K562 (cell line): ENCODE results near the gene PIBF1. TPM values are rescaled to one million over a fixed set of nuclear protein-coding genes. Genes with fewer than 3 reads are reported as not detected.

Source experiments
- ATAC-seq: fragments of 200-7000 bp; cut with Tn5 transposase; 3 replicates; pipeline ENCODE4 v1.9.1; 2020; ENCODE audit warnings: moderate library complexity
- BruUV-seq: library from RNA; stranded (reverse); fragments of 400-500 nt; replicated peaks from 2 replicates; lab custom pipeline; 2021; lab: Mats Ljungman, UMichigan
- CTCF ChIA-PET: fragments of 300-600 bp; formaldehyde crosslinking; extraction: SDS; loops from one replicate; lab custom pipeline; 2021; ENCODE audit warnings: low intra/inter-chr PET ratio; lab: Yijun Ruan, JAX
- POLR2A ChIA-PET: fragments of 300-600, 350-650 bp; sonication (Branson Sonifier 250); formaldehyde crosslinking; extraction: SDS; loops from one replicate; lab custom pipeline; 2021; ENCODE audit warnings: antibody characterized with exemption, inconsistent platforms; lab: Yijun Ruan, JAX
- DNase-seq, 4 experiments: peaks; one replicate each; pipeline versions ENCODE4 v3.0.0 to v3.0.0-alpha.2; 2011 to 2018; ENCODE audit warnings: low spot score in 3 of 4, mixed read lengths in 3 of 4; ENCODE audit errors: extremely low read depth in 1 of 4
- FAIRE-seq: peaks from 2 replicates; lab custom pipeline; 2011; peaks lifted over from hg19 to GRCh38; lab: Jason Lieb, UNC
- H2AFZ ChIP-seq: 2 replicates; pipeline ENCODE4 v1.6.0; 2011; ENCODE audit warnings: low read depth, low read length, control low read depth, inconsistent platforms
- H3K27ac ChIP-seq: fragments of 200-600 bp; 3 replicates; pipeline ENCODE4 v1.8.0; 2011; ENCODE audit warnings: low read depth, mild to moderate bottlenecking, control low read depth, inconsistent platforms, low read length, moderate library complexity, mixed read lengths; ENCODE audit errors: extremely low read depth
- H3K27me3 ChIP-seq, 2 experiments: fragments of 300-600 bp in 1 of 2; 2 replicates in 1 of 2; 3 replicates in 1 of 2; pipeline versions ENCODE4 v1.6.0 to v1.8.0; 2011; ENCODE audit warnings: inconsistent platforms in 2 of 2, low read length in 2 of 2, mild to moderate bottlenecking in 1 of 2, mixed read lengths in 1 of 2, moderate library complexity in 1 of 2; ENCODE audit not compliant: control insufficient read depth in 2 of 2, insufficient read depth in 2 of 2
- H3K36me3 ChIP-seq: fragments of 300-600 bp; 3 replicates; pipeline ENCODE4 v1.8.0; 2011; ENCODE audit warnings: mild to moderate bottlenecking, low read length, inconsistent platforms; ENCODE audit not compliant: control insufficient read depth, insufficient read depth
- H3K4me1 ChIP-seq, 2 experiments: fragments of 200-600 bp in 1 of 2; replicated peaks in 1 of 2; 2 replicates in 1 of 2; 3 replicates in 1 of 2; pipeline versions ENCODE4 v1.5.1 to v1.8.0; 2011; ENCODE audit warnings: inconsistent platforms in 2 of 2, low read length in 2 of 2, mild to moderate bottlenecking in 1 of 2, mixed read lengths in 1 of 2, moderate library complexity in 1 of 2; ENCODE audit not compliant: control insufficient read depth in 2 of 2, insufficient read depth in 2 of 2
- H3K4me2 ChIP-seq: 2 replicates; pipeline ENCODE4 v1.6.1; 2011; ENCODE audit warnings: low read length, control low read depth, inconsistent platforms, mixed read lengths; ENCODE audit not compliant: insufficient read depth
- H3K4me3 ChIP-seq: fragments of 200-600 bp; sonication (generic), shearing (Covaris generic); 2 replicates; pipeline ENCODE4 v1.5.1; 2016; ENCODE audit warnings: control low read depth, inconsistent platforms
- H3K79me2 ChIP-seq: fragments of 200-600 bp; 3 replicates; pipeline ENCODE4 v1.8.0; 2011; ENCODE audit warnings: low read length, inconsistent platforms; ENCODE audit not compliant: control insufficient read depth, insufficient read depth
- H3K9ac ChIP-seq, 2 experiments: 2 replicates each; pipeline versions ENCODE4 v1.6.0 to v1.6.1; 2011; ENCODE audit warnings: low read depth in 2 of 2, low read length in 2 of 2, control low read depth in 1 of 2, inconsistent platforms in 1 of 2, mild to moderate bottlenecking in 1 of 2, mixed read lengths in 1 of 2; ENCODE audit not compliant: insufficient read depth in 1 of 2
- H3K9me1 ChIP-seq: one replicate; pipeline ENCODE4 v1.6.0; 2011; ENCODE audit warnings: inconsistent platforms, mild to moderate bottlenecking, low read length, moderate library complexity; ENCODE audit not compliant: control insufficient read depth, insufficient read depth
- H3K9me3 ChIP-seq: replicated peaks from 2 replicates; pipeline ENCODE4 v1.5.1; 2011; ENCODE audit warnings: low read depth, low read length, inconsistent platforms; ENCODE audit not compliant: control insufficient read depth, insufficient read depth
- H4K20me1 ChIP-seq: replicated peaks from 2 replicates; pipeline ENCODE4 v1.6.1; 2011; ENCODE audit warnings: low read length, inconsistent platforms, mixed read lengths; ENCODE audit not compliant: control insufficient read depth, insufficient read depth
- FOXK1 ChIP-seq: sonication (generic); formaldehyde crosslinking; IDR thresholded peaks from 2 replicates; pipeline ENCODE4 v1.8.0; 2022; ENCODE audit warnings: missing genetic modification reagents, mild to moderate bottlenecking, borderline replicate concordance
- FOXP4 ChIP-seq: sonication (generic); formaldehyde crosslinking; IDR thresholded peaks from 2 replicates; pipeline ENCODE4 v1.8.0; 2022; ENCODE audit warnings: mild to moderate bottlenecking, missing genetic modification reagents, borderline replicate concordance
- GABPB2 ChIP-seq: fragments of 250-450 bp; sonication (Bioruptor Pico); conservative IDR thresholded peaks from 2 replicates; pipeline ENCODE4 v1.5.1; 2021; ENCODE audit warnings: mild to moderate bottlenecking
- KDM5B ChIP-seq: fragments of 200-600 bp; sonication (generic); IDR thresholded peaks from 2 replicates; pipeline ENCODE4 v1.6.1; 2012; ENCODE audit warnings: low read depth, mild to moderate bottlenecking, moderate library complexity, low read length, control low read depth, inconsistent platforms; ENCODE audit not compliant: insufficient replicate concordance
- RB1 ChIP-seq: fragments of 450-650 bp; IDR thresholded peaks from 2 replicates; pipeline ENCODE4 v1.6.1; 2017; ENCODE audit warnings: low read depth, mild to moderate bottlenecking
- RBM15 ChIP-seq: fragments of 200-400 bp; formaldehyde crosslinking; IDR thresholded peaks from 2 replicates; pipeline ENCODE4 v1.6.1; 2018; ENCODE audit warnings: mild to moderate bottlenecking, low read length, moderate library complexity; ENCODE audit not compliant: insufficient read depth
- SP2 ChIP-seq: IDR thresholded peaks from 2 replicates; pipeline ENCODE4 v1.6.1; 2011; ENCODE audit warnings: mild to moderate bottlenecking, low read depth, low read length, moderate library complexity; ENCODE audit not compliant: poor library complexity, severe bottlenecking; ENCODE audit errors: extremely low read depth
- SRSF9 ChIP-seq: fragments of 200-400 bp; formaldehyde crosslinking; IDR thresholded peaks from 2 replicates; pipeline ENCODE4 v1.6.1; 2017; ENCODE audit warnings: low read depth, low read length, borderline replicate concordance
- SUPT5H ChIP-seq: fragments of 450-650 bp; IDR thresholded peaks from 2 replicates; pipeline ENCODE4 v1.6.1; 2016
- THRA ChIP-seq: fragments of 450-650 bp; IDR thresholded peaks from 2 replicates; pipeline ENCODE4 v1.6.1; 2017; ENCODE audit warnings: mild to moderate bottlenecking, moderate library complexity
- USF2 ChIP-seq: sonication (generic); formaldehyde crosslinking; IDR thresholded peaks from 2 replicates; pipeline ENCODE4 v1.5.0; 2020; ENCODE audit warnings: missing genetic modification reagents
- WGBS: fragments of 100-300 bp; shearing (Covaris generic); methylation state at CpG from one replicate; pipeline ENCODE4 v1.1.6; 2016; ENCODE audit warnings: low coverage, mixed read lengths; ENCODE audit not compliant: insufficient coverage; ENCODE audit errors: missing lambda C conversion rate; 5-methylcytosine and 5-hydroxymethylcytosine counted together
- in situ Hi-C: fragments of 300-500 bp; cut with MboI; formaldehyde crosslinking; loops from 4 replicates; pipeline ENCODE4 v1.15.0; 2018; ENCODE audit warnings: inconsistent platforms, mixed read lengths
- intact Hi-C: fragments of 100-400 bp; cut with micrococcal nuclease; formaldehyde crosslinking; loops from 2 replicates; pipeline ENCODE4 v1.14.2; 2022
- polyA plus RNA-seq, 8 experiments: library from polyadenylated mRNA; depleted of rRNA in 4 of 8; stranded (reverse) in 5 of 8; unstranded in 3 of 8; fragments of >200 nt; fragmentation: Nextera tagmentation in 2 of 8; fragmentation: Illumina TruSeq in 1 of 8; extraction: Ambion mirVana in 2 of 8; extraction: Trizol in 1 of 8; gene quantifications; 2 replicates each; pipeline versions ENCODE4 v1.2.1 to v1.2.3, GENCODE V29; 2011 to 2014; ENCODE audit warnings: inconsistent platforms in 1 of 8, missing spikeins in 1 of 8
- total RNA-seq, 7 experiments: library from RNA; depleted of rRNA in 6 of 7; stranded (reverse); fragments of >200 nt in 6 of 7; fragmentation: Illumina TruSeq in 2 of 7; extraction: Trizol in 2 of 7; gene quantifications; 2 replicates each; pipeline versions ENCODE4 v1.2.1 to v1.2.3, GENCODE V29; 2011 to 2021; ENCODE audit warnings: low replicate concordance in 1 of 7

PIBF1 gene
- total and polyA plus RNA-seq, 9 of the 15 experiments (the other 6 are each of a cell fraction or from before 2014, with no cell fraction given): 9.1 to 28.8 (median 14.7) TPM

GRCh38 chr13:72745260-72745659, 36.7 kb upstream of the PIBF1 start:
- Histone ChIP-seq H3K4me3 (no peak overlapping the region), H4K20me1 (no peaks in the 10 kb centered on the region), H3K27me3 (no peaks in the 10 kb centered on the region), H2AFZ (no peak overlapping the region), H3K27ac (no peak overlapping the region), H3K9me1 (no peaks in the 10 kb centered on the region), H3K79me2 (peaks cover 19% of the 10 kb centered on the region; the same call in 2 of the 3 replicates), H3K36me3 (peaks cover 77% of the 10 kb centered on the region), H3K9ac (no peak overlapping the region), H3K9me3 (no peaks in the 10 kb centered on the region), H3K4me2 (no peak overlapping the region), H3K4me1 (no peaks in the 10 kb centered on the region)
- CTCF ChIA-PET: no interaction called here
- intact Hi-C loops: no loop called here
- ATAC-seq: no peak
- TF ChIP-seq SP2 (no peak), GABPB2 (no peak), RBM15 (no peak), SUPT5H (no peak)
- no TSS peak for BruUV-seq
- no peak for FAIRE-seq
- in situ Hi-C loops: no loop called here
- POLR2A ChIA-PET: no interaction called here
- DNase-seq: no peak
- 50% methylated on average over 1 of the region's 1 CpG for WGBS

- Histone ChIP-seq H3K36me3 (peaks cover 87% of the 10 kb centered on the region), H3K4me3 (no peak overlapping the region), H3K4me2 (no peak overlapping the region), H3K9me3 (no peaks in the 10 kb centered on the region), H4K20me1 (no peaks in the 10 kb centered on the region), H2AFZ (no peak overlapping the region), H3K27me3 (no peaks in the 10 kb centered on the region), H3K9ac (no peak overlapping the region), H3K4me1 (no peaks in the 10 kb centered on the region), H3K27ac (no peak overlapping the region), H3K9me1 (no peaks in the 10 kb centered on the region), H3K79me2 (peaks cover 4% of the 10 kb centered on the region; the same call in 1 of the 3 replicates)
- BruUV-seq: no TSS peak
- ATAC-seq (no peak), FAIRE-seq (no peak), DNase-seq (no peak)
- POLR2A ChIA-PET: interaction anchor here (1.6 kb wide), 1 partner anchor 15 kb away, joined by 6 read pairs; no protein-coding TSS in a partner anchor
- intact Hi-C loops (no loop called here), in situ Hi-C loops (no loop called here)
- CTCF ChIA-PET: no interaction called here
- TF ChIP-seq FOXP4 (CRISPR knock-in tag) (no peak), FOXK1 (CRISPR knock-in tag) (no peak), THRA (no peak), SRSF9 (no peak), KDM5B (no peak), USF2 (no peak), RB1 (no peak)
Measured at GRCh38 chr13:72751220-72751619, 30.7 kb upstream of the PIBF1 start.
